Keratinocyte (primary cell): Measurements from ENCODE around the gene RYR2. TPM values are rescaled to one million over a fixed set of nuclear protein-coding genes. Genes with fewer than 3 reads are reported as not detected.

Source experiments
- DNase-seq: peaks from one replicate; pipeline ENCODE4 v3.0.0-alpha.2; 2011; ENCODE audit warnings: low read depth, missing footprints, low spot score
- FAIRE-seq: peaks from 2 replicates; lab custom pipeline; 2011; peaks lifted over from hg19 to GRCh38; lab: Jason Lieb, UNC
- H2AFZ ChIP-seq: 2 replicates; pipeline ENCODE4 v1.6.0; 2012; ENCODE audit warnings: low read length, control low read depth, inconsistent platforms; ENCODE audit not compliant: control insufficient read depth
- H3K27ac ChIP-seq: 2 replicates; pipeline ENCODE4 v1.5.1; 2011; ENCODE audit warnings: low read length; ENCODE audit not compliant: control insufficient read depth, insufficient read depth
- H3K27me3 ChIP-seq: 3 replicates; pipeline ENCODE4 v1.6.0; 2011; ENCODE audit warnings: low read length; ENCODE audit not compliant: control insufficient read depth, insufficient read depth; ENCODE audit errors: extremely low read depth
- H3K36me3 ChIP-seq, 2 experiments: 2 replicates in 1 of 2; 3 replicates in 1 of 2; pipeline ENCODE4 v1.5.1; 2011; ENCODE audit warnings: low read length in 2 of 2, mild to moderate bottlenecking in 1 of 2; ENCODE audit not compliant: control insufficient read depth in 2 of 2, insufficient read depth in 2 of 2; ENCODE audit errors: extremely low read depth in 1 of 2
- H3K4me1 ChIP-seq: 3 replicates; pipeline ENCODE4 v1.5.1; 2011; ENCODE audit warnings: low read length; ENCODE audit not compliant: control insufficient read depth, insufficient read depth; ENCODE audit errors: extremely low read depth
- H3K4me2 ChIP-seq: 3 replicates; pipeline ENCODE4 v1.6.0; 2011; ENCODE audit warnings: low read depth, low read length; ENCODE audit not compliant: control insufficient read depth, insufficient read depth; ENCODE audit errors: extremely low read depth
- H3K4me3 ChIP-seq, 3 experiments: fragments of 200-600 bp in 1 of 3; sonication (generic) in 1 of 3; 2 replicates in 2 of 3; 3 replicates in 1 of 3; pipeline ENCODE4 v1.5.1; 2011 to 2016; ENCODE audit warnings: low read length in 3 of 3, mild to moderate bottlenecking in 3 of 3, control low read depth in 2 of 3, inconsistent platforms in 1 of 3, low read depth in 1 of 3, mixed read lengths in 1 of 3, mixed run types in 1 of 3, moderate library complexity in 1 of 3; ENCODE audit not compliant: control insufficient read depth in 2 of 3, insufficient read depth in 2 of 3; ENCODE audit errors: extremely low read depth in 1 of 3
- H3K79me2 ChIP-seq: 2 replicates; pipeline ENCODE4 v1.6.0; 2012; ENCODE audit warnings: low read length; ENCODE audit not compliant: control insufficient read depth, insufficient read depth
- H3K9ac ChIP-seq: 3 replicates; pipeline ENCODE4 v1.6.0; 2011; ENCODE audit warnings: low read length; ENCODE audit not compliant: control insufficient read depth, insufficient read depth; ENCODE audit errors: extremely low read depth
- H3K9me1 ChIP-seq: 3 replicates; pipeline ENCODE4 v1.6.0; 2011; ENCODE audit warnings: low read length; ENCODE audit not compliant: control insufficient read depth, insufficient read depth; ENCODE audit errors: extremely low read depth
- H3K9me3 ChIP-seq: 2 replicates; pipeline ENCODE4 v1.5.1; 2012; ENCODE audit warnings: low read depth, low read length; ENCODE audit not compliant: control insufficient read depth
- H4K20me1 ChIP-seq: 3 replicates; pipeline ENCODE4 v1.6.0; 2011; ENCODE audit warnings: low read length; ENCODE audit not compliant: control insufficient read depth, insufficient read depth; ENCODE audit errors: extremely low read depth
- EZH2 ChIP-seq: IDR thresholded peaks from one replicate; pipeline ENCODE4 v1.6.1; 2012; ENCODE audit warnings: inconsistent platforms, mild to moderate bottlenecking, low read length, moderate library complexity
- dilution Hi-C: fragments of 300-500 bp; cut with MboI; formaldehyde crosslinking; loops from one replicate; pipeline ENCODE4 v1.7.0; 2020; ENCODE audit warnings: low sequenced_read_pairs; ENCODE audit not compliant: extremely low pct_ligation_motif_present
- polyA plus RNA-seq, 5 experiments: library from polyadenylated mRNA; depleted of rRNA in 3 of 5; stranded (reverse) in 3 of 5; stranded (forward) in 1 of 5; unstranded in 1 of 5; fragments of >200 nt; gene quantifications; 1 replicate in 1 of 5; 2 replicates in 3 of 5; 3 replicates in 1 of 5; pipeline versions ENCODE4 v1.2.1 to v1.2.3, GENCODE V29; 2011 to 2012; ENCODE audit warnings: missing spikeins in 2 of 5, low read depth in 1 of 5, low replicate concordance in 1 of 5
- TF ChIP-seq, protein P1 (sequence below), 3 experiments: IDR thresholded peaks in 1 of 3; conservative IDR thresholded peaks in 1 of 3; optimal IDR thresholded peaks in 1 of 3; 2 replicates in 2 of 3; 3 replicates in 1 of 3; pipeline versions ENCODE3 to v1.5.1; 2011; ENCODE audit warnings: low read length in 3 of 3, mild to moderate bottlenecking in 3 of 3, moderate library complexity in 2 of 3, control low read depth in 1 of 3, inconsistent platforms in 1 of 3; ENCODE audit not compliant: insufficient read depth in 2 of 3; ENCODE audit errors: extremely low read depth in 1 of 3

Gene RYR2
- polyA plus RNA-seq, 1 donor (not counting 4 experiments of a cell fraction or from before 2014, with no cell fraction given): 0.05 TPM

- no peak for TF ChIP-seq EZH2
- TF ChIP-seq, protein P1, sequence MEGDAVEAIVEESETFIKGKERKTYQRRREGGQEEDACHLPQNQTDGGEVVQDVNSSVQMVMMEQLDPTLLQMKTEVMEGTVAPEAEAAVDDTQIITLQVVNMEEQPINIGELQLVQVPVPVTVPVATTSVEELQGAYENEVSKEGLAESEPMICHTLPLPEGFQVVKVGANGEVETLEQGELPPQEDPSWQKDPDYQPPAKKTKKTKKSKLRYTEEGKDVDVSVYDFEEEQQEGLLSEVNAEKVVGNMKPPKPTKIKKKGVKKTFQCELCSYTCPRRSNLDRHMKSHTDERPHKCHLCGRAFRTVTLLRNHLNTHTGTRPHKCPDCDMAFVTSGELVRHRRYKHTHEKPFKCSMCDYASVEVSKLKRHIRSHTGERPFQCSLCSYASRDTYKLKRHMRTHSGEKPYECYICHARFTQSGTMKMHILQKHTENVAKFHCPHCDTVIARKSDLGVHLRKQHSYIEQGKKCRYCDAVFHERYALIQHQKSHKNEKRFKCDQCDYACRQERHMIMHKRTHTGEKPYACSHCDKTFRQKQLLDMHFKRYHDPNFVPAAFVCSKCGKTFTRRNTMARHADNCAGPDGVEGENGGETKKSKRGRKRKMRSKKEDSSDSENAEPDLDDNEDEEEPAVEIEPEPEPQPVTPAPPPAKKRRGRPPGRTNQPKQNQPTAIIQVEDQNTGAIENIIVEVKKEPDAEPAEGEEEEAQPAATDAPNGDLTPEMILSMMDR (optimal IDR thresholded peaks at IDR 0.05 in 1 of 3, IDR thresholded peaks at IDR 0.05 in 1 of 3, conservative IDR thresholded peaks at IDR 0.05 in 1 of 3; ENCODE audit: extremely low read depth in 1 of 3, insufficient read depth in 2 of 3, low read length in 3 of 3): no peak
- peaks cover 3% of the 10 kb centered on the region for H3K9me3 ChIP-seq
- H3K36me3 ChIP-seq: no peaks in the 10 kb centered on the region
- H2AFZ ChIP-seq: no peak overlapping the region
- dilution Hi-C loops: no loop called here
- no peaks in the 10 kb centered on the region for H3K9me1 ChIP-seq
- H3K27ac ChIP-seq: no peak overlapping the region
- H3K9ac ChIP-seq: no peak overlapping the region
- no peak overlapping the region for H3K4me2 ChIP-seq
- H3K4me3 ChIP-seq: no peak overlapping the region
- no peak for DNase-seq
- H3K79me2 ChIP-seq: no peaks in the 10 kb centered on the region
- no peak for FAIRE-seq
- no peaks in the 10 kb centered on the region for H4K20me1 ChIP-seq
- H3K27me3 ChIP-seq: no peaks in the 10 kb centered on the region
- H3K4me1 ChIP-seq: no peaks in the 10 kb centered on the region
Measured at GRCh38 chr1:237261198-237261597, 219.2 kb downstream of the RYR2 start.

- Histone ChIP-seq H3K9me3 (no peaks in the 10 kb centered on the region), H3K4me3 (no peak overlapping the region), H3K36me3 (no peaks in the 10 kb centered on the region), H3K27me3 (no peaks in the 10 kb centered on the region), H3K27ac (no peak overlapping the region), H2AFZ (no peak overlapping the region), H3K9ac (no peak overlapping the region), H3K79me2 (no peaks in the 10 kb centered on the region), H3K9me1 (no peaks in the 10 kb centered on the region), H3K4me1 (no peaks in the 10 kb centered on the region), H3K4me2 (no peak overlapping the region), H4K20me1 (no peaks in the 10 kb centered on the region)
- dilution Hi-C loops: no loop called here
- TF ChIP-seq, protein P1 (optimal IDR thresholded peaks at IDR 0.05 in 1 of 3, IDR thresholded peaks at IDR 0.05 in 1 of 3, conservative IDR thresholded peaks at IDR 0.05 in 1 of 3; ENCODE audit: extremely low read depth in 1 of 3, insufficient read depth in 2 of 3, low read length in 3 of 3): no peak
- no peak for TF ChIP-seq EZH2
- FAIRE-seq (no peak), DNase-seq (no peak)
Measured at GRCh38 chr1:237267743-237268142, 225.8 kb downstream of the RYR2 start.
